HG02610 (cell line): ENCODE data around the gene BLOC1S4.
"Not testable (repeated sequence)": the region's sequence is repeated elsewhere in the genome, so short reads cannot be mapped to it uniquely, and the experiment has no call there.

Experiments used
- ATAC-seq: cut with Tn5 transposase; IDR thresholded peaks from one replicate; pipeline ENCODE4 v1.9.1; 2021; ENCODE audit warnings: mild to moderate bottlenecking, moderate library complexity; ENCODE audit not compliant: unreplicated experiment

The BLOC1S4 gene

DNA sequence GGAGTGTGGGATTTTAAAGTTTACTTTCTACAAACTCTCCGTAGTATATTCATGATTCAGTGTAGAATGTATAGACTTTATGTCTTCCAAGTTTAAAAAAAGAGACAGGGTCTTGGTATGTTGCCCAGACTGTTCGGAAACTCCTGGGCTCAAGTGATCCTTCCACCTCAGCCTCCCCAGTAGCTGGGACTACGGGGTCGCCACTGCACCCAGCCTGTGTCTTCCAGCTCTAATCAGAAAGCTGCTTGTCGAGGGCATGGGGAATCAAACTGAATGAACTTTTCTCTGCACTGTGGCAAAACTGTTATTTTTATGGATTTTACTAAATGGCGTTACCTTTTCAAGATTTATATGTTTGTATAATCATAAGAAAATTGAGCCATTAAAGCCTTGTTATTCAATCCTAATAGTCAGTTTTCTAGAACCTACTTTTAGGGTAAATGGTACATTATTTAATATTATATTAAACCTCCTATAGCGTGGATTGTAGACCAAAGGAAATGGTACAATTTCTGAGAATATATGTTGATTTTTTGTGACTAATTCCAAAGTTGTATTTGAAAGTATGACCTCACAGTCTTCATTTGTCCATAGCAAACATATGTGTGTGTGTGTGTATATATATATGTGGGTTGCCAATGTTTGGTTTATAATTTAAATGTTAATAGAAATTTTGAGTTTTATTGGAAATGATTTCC, 1.1 kb downstream of the BLOC1S4 start:
- peak; percentile 5 for ATAC-seq

DNA sequence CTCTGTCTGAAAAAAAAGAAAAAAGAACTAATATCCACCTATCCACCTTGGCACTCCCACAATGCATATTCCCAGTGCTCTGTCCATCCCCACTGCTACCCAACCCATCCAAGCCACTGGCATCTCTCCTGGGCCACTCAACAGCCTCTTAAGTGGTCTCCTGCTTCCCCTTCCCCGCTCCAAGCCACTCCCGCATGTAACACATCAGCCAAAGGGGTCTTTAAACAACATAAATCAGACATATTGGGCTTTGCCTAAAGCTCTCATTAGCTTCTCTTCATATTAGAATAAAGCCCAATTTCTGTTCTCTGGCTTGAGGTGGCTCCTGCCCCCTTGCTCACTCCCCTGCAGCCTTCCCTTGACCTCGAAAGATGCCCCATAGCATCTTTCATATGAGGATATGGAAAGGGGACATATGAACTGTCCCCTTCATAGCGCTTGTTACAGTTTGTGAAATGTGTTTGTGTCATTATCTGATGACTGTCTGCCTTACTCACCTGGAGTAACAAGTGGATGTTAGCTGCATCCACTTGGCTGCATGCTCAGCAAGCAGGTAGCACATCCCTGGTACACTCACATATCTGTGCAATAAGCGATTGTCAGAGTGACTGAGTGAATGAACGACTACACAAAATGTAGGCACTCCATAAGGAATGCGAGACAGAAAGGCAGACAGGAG, 3.1 kb downstream of the BLOC1S4 start:
- no peak for ATAC-seq

DNA sequence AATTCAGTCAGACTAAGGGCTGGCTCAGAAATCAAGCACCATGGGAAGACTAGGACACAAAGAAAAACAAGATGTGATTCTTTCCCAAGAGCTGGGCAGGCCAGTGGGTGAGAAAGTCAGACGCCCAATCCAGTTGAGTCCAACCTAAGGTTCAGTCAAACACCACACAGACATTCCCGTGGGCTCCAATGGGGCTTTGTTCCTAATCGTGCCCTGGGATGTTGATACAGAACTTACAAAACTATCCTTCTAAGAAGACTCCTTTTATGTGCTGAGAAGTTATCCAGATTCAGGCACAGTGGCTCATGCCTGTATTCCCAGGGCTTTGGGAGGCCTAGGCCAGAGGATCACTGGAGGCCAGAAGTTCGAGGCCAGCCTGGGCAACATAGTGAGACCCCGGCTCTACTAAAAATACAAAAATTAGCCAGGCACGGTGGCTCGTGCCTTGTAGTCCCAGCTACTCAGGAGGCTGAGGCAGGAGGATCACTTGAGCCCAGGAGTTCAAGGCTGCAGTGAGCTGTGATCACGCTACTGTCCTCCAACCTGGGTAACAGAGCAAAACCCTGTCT, 3.7 kb downstream of the BLOC1S4 start:
- ATAC-seq = no peak

DNA sequence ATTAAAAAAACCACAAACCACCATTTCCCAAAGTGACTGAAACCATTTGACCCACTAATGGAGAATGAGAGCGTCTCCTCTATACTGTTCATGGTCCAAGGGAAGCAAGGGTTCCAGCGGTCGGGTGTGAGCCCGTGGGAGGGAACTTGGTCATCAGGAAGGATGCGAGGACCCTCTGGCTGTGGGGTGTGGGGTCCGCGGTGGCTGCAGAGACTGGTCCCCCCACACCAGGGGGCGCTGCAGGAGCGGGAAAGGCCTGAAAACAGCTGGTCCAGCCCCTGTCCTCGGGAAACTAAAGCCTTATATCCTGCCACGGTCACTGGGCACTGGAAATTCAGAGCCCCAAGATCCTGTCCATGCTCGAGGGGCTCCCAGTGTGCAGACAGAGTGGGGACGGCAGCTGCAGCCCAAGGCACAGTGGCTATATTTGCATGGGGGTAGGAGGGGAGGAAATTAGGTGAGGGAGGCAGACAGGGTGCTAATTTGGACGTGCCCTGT, 4.3 kb downstream of the BLOC1S4 start:
- ATAC-seq = no peak

DNA sequence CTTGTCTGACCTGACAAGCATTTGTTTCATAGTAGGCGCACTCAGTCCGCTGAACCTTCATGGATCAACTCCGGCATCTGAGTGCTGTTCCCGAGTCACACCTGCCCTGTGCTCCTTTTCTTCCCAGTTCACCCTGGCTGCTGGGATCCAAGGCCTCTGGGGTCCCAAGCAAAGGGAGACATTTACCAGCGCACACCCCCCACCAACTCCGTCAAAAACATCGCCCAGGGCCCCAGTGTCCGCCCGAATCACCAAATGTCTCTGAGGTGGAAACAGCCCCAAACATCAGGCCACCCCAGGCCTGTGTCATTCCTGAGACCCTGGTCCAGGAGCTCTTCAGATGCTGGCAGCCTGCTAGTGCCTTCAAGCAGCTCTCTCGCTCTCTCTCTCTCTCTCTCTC, 5.1 kb downstream of the BLOC1S4 start:
- ATAC-seq = no peak

DNA sequence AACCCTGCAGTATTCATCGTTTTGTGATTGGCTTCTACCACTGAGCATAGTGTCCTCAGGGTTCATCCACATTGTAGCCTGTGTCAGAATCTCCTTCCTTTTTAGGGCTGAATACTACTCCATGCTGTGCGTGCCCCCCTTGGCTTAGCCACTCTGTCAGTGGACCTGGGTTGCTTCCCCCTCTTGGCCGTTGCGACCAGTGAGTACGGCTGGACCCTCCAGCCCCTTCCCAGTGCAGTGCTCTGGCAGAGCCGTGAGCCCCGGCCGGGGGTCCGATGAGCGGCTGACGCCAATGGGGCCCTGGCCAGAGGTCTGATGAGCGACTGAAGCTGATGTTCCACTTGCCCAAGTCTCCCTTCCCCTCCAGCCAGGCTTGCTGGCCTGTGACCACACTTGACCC, 6.9 kb downstream of the BLOC1S4 start:
- ATAC-seq = no peak

DNA sequence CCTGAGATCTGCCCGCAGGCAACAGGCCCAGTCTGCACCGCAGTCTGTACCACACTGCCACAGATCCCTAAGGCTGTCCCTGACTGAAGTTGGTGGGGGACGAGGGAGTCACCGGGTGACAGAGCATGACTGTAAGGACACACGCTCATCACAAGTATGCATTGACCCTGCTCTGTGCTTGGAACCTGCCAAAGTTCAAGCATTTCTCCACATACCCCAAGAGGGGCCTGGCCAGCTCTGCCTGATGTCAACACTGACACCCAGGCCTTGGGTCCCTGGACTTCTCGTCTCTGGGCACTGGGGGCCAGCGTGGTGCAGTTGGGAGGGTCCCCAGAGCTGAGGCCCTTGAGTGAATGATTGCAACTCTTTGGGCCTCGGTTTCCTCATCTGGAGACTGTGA, 7.9 kb downstream of the BLOC1S4 start:
- ATAC-seq = no peak

DNA sequence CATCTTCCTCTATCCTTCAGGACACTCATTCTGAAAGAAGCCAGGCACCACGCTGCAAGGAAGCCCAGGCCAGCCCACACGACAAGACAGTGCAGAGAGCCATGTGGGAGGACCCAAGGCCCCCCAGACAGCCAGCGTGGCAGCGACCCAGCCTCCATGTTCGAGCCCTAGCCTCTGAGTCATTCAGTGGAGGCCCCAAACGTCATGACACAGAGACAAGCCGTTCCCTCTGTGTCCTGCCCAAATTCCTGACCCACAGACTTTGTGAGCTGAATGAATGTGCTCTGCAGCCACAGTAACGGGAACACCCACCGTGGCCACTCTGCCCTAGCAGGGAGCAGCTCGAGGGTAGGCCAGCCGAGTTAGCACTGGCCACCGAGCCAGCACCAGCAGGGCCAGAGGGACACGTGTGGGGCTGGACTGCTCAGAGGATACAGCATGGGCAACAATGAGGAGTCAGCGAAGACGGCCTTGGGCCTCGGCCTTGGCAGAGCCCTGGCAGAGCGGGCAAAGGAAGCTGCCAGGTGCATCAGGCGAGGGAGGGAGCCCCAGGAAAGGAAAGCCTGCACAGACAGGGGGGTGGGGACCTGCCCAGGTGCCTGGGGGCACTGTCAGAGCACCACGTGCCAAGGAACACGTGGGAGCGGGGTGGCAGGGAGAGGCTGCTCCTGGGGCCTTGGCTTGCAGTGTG, 8.6 kb downstream of the BLOC1S4 start:
- ATAC-seq = no peak

DNA sequence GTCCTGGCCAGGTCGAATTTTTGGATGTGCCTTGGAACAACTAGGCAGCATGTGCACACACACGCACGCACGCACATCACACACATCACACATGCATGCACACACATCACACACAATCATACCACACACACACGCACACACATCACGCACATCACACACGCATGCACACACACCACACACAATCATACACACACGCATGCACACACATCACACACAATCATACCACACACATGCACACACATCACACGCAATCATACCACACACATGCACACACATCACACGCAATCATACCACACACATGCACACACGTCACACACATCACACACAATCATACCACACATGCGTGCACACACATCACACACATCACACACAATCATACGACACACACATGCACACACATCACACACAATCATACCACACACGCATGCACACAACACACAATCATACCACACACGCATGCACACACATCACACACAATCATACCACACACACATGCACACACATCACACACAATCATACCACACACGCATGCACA, 9.5 kb downstream of the BLOC1S4 start:
- not testable (repeated sequence) for ATAC-seq

DNA sequence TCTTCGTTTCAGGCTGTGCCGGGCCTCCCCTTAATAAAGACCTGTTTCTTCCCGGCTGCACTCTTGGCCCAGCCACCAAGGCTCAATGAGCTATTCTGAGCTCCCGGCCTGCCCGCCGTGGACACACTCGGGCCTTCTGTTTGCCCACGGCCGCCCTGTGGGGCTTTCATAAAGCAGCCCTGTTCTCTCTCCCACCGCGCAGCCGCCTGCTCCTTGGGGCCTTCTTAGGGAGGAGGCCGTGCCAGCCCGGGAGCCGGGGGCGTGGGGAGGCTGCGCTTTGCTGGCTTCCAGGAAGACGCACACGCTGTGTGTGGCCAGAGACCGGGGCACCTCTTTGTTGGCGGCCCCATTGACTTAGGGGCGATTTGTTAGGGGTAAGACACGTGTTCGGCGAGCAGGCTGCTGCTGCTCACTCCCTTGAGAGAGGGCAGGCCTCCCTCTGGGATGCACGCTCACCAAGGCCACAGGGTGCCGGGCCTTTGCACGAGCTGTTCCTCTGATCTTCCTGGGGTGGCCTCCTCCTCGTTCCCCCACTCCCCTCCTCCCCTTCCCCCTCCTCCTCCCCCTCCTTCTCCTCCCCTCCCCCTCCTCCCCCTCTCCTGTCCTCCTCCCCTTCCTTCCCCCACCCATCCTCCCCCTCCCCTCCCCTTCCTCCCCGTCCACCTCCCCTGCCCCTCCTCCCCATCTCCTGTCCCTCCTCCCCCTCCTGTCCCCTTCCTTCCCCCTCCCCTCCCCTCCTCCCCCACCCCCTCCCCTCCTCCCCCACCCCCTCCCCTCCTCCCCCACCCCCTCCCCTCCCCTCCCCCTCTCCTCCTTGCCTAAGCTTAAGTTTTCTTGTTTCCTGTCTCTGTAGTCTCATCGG, 11.3 kb downstream of the BLOC1S4 start:
- no peak for ATAC-seq

DNA sequence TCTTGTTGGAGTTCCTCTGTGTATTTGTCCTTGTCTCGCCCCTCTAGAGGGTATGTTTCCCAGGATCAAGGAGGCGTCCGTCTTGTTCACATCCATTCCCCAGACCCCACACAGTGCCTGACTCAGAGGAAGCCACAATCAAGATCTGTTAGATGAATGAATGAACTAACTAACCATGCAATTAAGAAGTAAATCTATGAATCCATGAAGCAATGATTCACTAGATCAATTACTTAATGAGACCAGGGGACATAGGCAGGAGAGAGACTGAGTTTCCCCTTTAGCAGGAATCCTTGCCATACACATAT, 11.9 kb downstream of the BLOC1S4 start:
- ATAC-seq = no peak

DNA sequence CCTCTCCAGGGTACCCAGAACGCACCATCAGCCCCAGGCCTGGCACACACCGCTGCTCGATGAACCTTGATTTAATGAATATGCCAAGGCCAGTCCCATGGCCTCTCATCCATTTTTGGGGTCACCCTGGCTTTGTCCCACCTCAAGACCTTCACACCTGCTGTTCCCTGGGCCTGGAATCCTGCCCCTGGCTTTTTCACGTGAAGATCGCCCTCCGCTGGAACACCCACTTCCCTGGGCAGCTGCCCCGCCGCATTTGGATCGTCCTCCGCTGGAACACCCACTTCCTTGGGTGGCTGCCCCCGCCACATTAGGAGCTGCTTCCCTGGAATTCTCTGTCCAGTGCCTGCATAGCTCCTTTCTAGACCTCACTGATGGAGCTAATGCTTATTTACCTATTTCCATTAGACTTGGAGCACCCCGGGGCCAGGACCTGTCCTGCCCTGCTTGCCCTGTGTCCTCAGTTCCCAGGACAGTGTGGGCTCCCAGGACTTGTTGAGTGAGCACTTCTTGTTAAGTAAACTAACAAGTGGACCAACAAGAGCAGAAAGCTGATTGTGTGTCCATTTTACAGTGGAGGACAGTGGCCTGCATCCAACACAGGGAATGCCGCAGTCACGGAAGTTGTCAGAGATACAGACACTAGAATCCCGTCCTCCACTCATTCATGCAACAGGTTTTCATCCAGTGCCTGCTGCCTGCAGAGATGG, 12.5 kb downstream of the BLOC1S4 start:
- no peak for ATAC-seq

DNA sequence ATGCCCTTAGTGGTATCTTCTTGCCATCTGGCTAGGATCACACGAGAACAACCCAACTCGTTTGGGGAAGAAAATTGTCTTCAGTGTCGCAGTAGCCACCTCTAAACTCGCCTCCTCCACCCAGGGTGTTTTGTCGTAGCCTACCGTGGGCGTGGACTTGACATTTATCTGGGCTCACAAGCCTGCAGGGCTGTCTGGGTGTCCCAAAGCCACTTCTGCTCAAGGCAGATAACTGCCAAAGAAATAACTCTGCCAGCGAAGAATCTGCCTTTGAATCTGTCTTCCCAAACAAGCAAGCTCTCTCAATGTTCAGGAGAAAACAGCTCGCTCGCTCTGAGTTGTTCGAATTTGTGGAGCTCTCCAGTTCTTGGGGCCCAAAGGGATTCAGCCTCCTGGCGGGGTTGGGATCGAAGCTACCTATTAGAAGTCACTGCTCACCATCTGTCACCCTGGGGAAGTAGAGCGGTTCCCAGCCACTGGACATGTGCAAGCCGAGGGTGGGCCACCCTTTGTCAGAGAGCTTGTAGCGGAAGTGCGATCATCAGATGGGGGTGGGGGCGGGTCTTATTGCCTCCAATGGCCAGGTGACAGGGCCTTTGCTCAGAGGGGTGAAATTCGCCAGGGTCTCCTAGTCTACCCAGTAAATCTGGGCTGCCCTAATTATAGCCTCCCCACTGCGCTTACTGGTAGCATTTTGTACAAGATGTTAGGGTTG, 14.8 kb downstream of the BLOC1S4 start:
- ATAC-seq = no peak

DNA sequence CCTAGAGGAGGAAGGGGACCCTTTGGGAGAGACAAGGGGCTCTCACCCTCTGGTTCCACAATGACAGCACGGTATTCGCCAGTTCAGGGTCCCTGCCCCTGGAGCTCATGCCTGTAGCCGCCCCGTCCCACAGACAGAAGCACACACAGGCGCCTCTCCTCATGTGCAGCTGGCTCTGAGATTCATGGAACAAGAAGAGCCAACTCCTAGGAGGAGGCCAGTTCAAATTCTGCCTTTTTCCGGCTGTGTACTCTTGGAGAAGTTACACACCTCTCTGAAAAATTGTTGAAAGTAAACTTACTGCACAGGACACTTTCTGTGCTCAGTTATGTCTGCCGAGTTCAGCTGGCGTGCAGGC, 15.3 kb downstream of the BLOC1S4 start:
- no peak for ATAC-seq

DNA sequence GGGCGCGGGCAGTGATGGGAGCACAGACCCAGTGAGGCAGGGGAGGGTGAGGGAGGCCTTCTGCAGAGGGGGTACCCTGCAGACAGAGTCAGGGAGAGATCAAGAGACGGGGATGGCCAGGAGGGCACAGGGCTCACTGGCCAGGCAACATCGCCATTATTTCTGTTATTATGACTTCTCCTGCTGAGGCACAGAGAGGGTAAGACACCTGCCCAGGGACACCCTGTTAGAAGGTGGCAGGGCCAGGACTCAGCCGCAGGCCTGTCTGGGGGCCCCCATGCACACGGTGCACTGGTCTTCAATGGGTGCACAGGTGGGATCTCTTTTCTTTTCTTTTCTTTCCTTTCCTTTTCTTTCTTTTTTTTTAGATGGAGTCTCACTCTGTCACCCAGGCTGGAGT, 15.8 kb downstream of the BLOC1S4 start:
- no peak for ATAC-seq

DNA sequence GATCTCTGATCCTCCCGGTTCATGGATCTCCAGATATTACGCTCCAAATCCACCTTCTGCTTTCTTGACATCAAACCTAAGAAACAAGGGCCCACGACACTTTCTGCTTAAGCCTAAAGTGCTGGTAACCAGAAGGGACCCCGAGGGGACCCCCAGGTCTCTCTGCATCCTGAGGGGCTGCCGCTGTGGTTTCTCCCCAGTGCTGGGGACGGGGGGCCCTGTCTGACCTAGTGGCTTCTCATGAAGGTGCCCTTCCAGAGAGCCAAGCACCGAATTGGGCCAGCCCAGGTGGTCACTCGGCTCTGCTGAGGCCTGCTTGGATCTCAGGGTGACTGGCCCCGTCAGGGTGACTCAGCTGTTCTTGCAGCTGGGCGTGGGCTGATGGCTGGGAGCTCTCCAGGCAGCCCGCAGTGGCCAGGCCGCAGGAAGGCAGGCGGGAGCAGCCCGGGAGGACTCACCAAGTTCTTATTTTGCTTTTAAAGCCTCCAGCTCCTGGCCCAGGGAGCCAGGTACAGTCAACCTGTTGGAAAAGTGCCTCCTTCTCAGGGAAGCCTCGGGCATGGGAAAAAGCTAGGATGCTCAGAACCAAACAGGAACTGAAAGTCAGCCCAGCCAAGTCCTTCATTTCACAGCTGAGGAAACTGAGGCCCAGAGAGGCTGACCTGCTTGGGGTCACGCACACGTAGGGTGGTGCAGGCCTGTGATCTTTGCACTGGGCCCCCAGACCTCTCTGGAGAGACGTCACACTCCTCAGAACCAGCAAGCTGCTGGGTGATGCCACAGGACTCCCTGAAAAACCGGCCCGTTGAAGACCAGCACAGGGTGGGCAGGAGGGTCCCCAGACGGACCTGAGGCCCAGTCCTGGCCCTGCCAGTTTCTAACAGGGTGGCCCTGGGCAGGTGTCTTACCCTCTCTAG, 16.7 kb downstream of the BLOC1S4 start:
- ATAC-seq = no peak

DNA sequence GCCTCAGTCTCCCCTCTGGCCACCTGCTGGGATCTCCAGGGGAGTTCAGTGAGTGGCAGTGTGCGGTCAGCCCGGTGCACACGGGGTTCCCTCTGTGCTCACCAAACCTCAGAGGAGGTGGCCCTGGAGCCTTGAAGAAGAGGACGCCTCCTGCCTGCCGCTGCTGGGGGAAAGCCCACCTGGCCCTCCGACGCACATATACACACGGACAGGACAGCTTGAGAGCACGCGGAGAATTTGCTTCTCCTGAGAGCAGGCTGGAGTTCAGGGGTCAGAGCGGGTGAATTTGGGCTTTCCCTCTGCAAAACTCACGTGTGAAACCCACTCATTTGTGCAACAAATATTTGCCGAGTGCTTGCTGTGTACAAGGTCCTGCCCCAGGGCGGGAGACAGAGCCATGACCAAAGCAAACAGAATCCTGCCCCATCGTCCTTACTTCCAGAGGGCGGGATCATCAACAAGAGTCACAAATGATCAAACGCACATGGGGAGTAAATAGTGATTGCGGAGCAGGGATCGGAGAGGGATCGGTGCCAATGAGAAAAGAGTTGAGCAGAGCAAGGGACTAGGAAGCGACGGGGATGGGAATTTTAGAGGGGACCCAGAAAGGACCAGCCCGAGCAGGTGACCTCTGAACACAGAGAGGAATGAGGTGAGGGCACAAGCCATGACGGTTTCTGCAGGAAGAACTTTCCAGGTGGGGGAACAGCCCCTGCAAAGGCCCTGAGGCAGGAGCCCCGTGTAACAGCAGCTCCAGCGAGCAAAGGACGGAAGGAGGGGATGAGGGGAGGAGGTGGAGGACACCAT, 17.6 kb downstream of the BLOC1S4 start:
- ATAC-seq = no peak
